ENCODE measurements around the gene G6PD. TPM values are rescaled to one million over a fixed set of nuclear protein-coding genes. Genes with fewer than 3 reads are reported as not detected.
A peak's percentile ranks its signal among the peaks of the same experiment; 100 is the strongest.

Gene G6PD
- total RNA-seq, 1 experiment from 2014 or later = 72.8 TPM

GRCh38 chrX:154490021-154490413, 56.6 kb downstream of the G6PD start:
- peak overlapping the region; percentile 73 for H3K4me3 Mint-ChIP-seq
- no peak for ATAC-seq
- H3K9me3 Mint-ChIP-seq = no peaks in the 10 kb centered on the region
- TF ChIP-seq SMAD4 (CRISPR knock-in tag; IDR thresholded peaks at IDR 0.05) (no peak), NR1H2 (CRISPR knock-in tag; IDR thresholded peaks at IDR 0.05) (no peak), KAT7 (CRISPR knock-in tag; IDR thresholded peaks at IDR 0.05; ENCODE audit: borderline replicate concordance) (no peak), ZNF317 (CRISPR knock-in tag; IDR thresholded peaks at IDR 0.05; ENCODE audit: borderline replicate concordance, low read depth) (no peak), NFATC4 (CRISPR knock-in tag; IDR thresholded peaks at IDR 0.05) (no peak), ZNF532 (CRISPR knock-in tag; IDR thresholded peaks at IDR 0.05; ENCODE audit: borderline replicate concordance) (no peak), CREB1 (CRISPR knock-in tag; IDR thresholded peaks at IDR 0.05) (no peak), ZBTB21 (CRISPR knock-in tag; IDR thresholded peaks at IDR 0.05; ENCODE audit: borderline replicate concordance) (no peak), ELF4 (CRISPR knock-in tag; IDR thresholded peaks at IDR 0.05; ENCODE audit: low read depth) (no peak), AR (CRISPR knock-in tag; IDR thresholded peaks at IDR 0.05) (no peak), RELA (CRISPR knock-in tag; IDR thresholded peaks at IDR 0.05; ENCODE audit: borderline replicate concordance) (no peak), CTCF (IDR thresholded peaks at IDR 0.05) (no peak), MYBL2 (CRISPR knock-in tag; IDR thresholded peaks at IDR 0.05) (no peak), FOXK1 (CRISPR knock-in tag; IDR thresholded peaks at IDR 0.05) (no peak), GABPB1 (CRISPR knock-in tag; IDR thresholded peaks at IDR 0.05) (no peak), ZNF416 (CRISPR knock-in tag; IDR thresholded peaks at IDR 0.05) (no peak), SMAD3 (CRISPR knock-in tag; IDR thresholded peaks at IDR 0.05; ENCODE audit: borderline replicate concordance) (no peak), TCF7 (CRISPR knock-in tag; IDR thresholded peaks at IDR 0.05; ENCODE audit: low read depth) (no peak)
- TF ChIP-seq, protein P1, sequence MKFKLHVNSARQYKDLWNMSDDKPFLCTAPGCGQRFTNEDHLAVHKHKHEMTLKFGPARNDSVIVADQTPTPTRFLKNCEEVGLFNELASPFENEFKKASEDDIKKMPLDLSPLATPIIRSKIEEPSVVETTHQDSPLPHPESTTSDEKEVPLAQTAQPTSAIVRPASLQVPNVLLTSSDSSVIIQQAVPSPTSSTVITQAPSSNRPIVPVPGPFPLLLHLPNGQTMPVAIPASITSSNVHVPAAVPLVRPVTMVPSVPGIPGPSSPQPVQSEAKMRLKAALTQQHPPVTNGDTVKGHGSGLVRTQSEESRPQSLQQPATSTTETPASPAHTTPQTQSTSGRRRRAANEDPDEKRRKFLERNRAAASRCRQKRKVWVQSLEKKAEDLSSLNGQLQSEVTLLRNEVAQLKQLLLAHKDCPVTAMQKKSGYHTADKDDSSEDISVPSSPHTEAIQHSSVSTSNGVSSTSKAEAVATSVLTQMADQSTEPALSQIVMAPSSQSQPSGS (CRISPR knock-in tag; IDR thresholded peaks at IDR 0.05; ENCODE audit: borderline replicate concordance, low read depth) = no peak
- ChIA-PET CTCF (interaction anchor here (0.5 to 2.3 kb wide), 10 partner anchors 12 to 182 kb away, joined by 3 to 14 read pairs (median 4); partner anchors contain the start of genes DNASE1L1, IKBKG and PLXNA3), POLR2A (interaction anchor here (0.9 to 2.2 kb wide), 7 partner anchors 12 to 120 kb away, joined by 3 to 8 read pairs (median 5); partner anchors contain the start of genes FAM3A and LAGE3)
- H3K27ac Mint-ChIP-seq = no peak overlapping the region; the same call in 1 of the 2 replicates
- H3K27me3 Mint-ChIP-seq (ENCODE audit: low read depth) = peaks cover 5% of the 10 kb centered on the region; the same call in 1 of the 2 replicates
- H3K36me3 Mint-ChIP-seq = no peaks in the 10 kb centered on the region; the same call in 1 of the 2 replicates
- H3K4me1 Mint-ChIP-seq = peaks cover 4% of the 10 kb centered on the region; the same call in 1 of the 2 replicates
- DNase-seq (ENCODE audit: low spot score) = no peak
